HG03108 (cell line): Measurements from ENCODE around the gene RAD51B.
"Not testable (repeated sequence)": the region's sequence is repeated elsewhere in the genome, so short reads cannot be mapped to it uniquely, and the experiment has no call there.

Experiments used
- ATAC-seq: cut with Tn5 transposase; IDR thresholded peaks from one replicate; pipeline ENCODE4 v1.9.1; 2021; ENCODE audit warnings: moderate library complexity; ENCODE audit not compliant: unreplicated experiment

Gene RAD51B

GRCh38 chr14:68653804-68654203 is 834.2 kb downstream of the RAD51B start:
- ATAC-seq: no peak

- no peak for ATAC-seq
Measured at GRCh38 chr14:68654471-68654941, 834.9 kb downstream of the RAD51B start.

DNA sequence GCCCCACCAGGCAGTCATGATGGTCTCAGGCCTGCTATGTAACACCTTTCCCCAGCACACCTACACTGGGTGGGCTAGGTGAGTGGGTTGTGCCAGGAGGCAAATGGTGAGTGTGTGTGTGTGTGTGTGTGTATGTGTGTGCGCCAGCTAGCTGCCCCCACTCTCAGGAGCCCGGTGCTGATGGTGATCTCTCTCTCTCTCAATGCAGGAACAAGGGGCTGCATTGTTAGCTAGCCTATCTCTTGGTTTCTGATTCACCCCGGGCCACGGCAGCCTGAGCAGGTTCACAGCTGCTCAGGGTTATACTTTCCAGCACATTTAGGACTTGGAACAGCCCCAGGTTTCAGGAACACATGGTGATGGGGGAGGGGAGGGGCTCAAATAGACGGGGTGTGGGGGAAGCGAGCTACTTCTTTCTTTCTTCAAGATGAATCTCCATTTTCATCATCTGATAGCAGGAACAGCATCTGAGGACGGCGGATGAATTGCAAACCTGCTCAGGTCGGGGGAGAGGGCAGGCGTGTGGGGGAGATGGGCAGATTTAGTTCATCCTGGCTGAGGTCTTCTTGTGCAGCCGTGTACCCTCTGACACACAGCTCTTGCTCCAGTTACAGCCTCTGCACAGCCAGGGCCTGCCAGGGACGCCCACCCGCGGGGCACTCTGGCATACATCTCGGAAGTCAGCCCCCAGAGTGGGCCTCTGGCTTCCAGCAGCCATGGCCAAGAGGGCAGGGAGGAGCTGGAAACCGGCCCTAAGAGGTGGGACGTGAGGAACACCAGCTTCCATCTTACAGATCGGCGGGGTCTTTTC is 835.6 kb downstream of the RAD51B start:
- ATAC-seq: no peak

DNA sequence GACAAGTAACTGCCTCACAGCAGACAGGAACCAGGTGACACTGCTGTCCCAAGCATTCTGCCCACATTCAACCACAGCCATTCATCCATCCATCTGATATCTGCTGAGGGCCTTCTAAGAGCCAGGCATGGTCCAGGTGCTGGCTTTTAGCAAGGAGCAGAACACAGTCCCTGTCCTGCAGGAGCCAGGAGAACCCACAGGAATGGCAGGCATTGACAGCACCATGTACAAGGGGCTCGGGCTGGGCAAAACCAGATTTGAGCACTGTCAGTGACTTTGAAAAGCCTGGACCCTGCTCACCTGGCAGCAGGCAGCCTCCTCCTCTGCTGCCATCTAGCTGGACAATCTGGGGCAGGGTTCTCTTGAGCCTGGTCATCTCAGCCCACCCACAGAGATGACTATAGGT is 836.3 kb downstream of the RAD51B start:
- no peak for ATAC-seq

DNA sequence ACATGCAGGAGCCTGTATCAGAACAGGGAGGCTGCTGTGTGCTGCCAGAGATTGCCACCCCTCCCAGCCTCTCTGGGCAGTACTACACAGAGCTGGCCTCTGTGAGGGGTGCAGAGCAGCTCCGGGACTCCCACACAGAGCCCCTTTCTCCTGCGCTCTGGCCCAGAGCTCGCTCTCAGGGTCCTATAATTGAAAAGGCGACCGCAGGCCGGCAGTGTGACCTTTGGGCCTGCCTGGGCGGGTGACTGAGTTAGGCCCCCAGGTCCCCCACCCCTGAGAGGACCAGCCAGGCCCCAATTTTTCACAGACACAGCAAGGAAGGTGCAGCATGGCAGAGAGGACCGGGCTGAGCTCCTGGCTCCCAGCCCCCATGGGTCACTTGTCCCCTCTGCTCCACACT is 836.9 kb downstream of the RAD51B start:
- no peak for ATAC-seq

GRCh38 chr14:68657300-68658028 is 837.9 kb downstream of the RAD51B start:
- ATAC-seq: no peak

DNA sequence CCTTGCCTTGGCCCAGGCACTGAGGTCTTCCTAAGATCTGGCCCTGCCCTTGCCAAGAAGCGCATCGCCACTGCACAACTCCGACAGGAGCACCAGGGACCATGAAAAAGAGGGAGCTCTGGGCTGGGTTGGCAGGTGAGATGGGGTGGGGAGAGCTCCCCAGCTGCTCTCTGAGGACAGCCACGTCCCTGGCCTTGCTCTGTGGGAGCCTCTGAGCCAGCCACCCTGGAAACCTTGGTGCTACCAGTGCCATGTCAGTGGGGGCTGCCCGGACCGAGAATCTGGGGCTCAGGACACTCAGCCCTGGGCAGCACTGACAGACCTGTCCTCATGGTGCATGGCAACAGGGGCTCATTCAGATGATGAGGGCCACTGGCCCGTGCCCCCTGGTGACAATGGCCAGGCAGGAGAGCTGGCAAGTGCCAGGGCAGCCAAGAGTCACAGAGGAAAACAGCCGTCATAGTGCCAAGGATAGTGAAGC is 838.5 kb downstream of the RAD51B start:
- no peak for ATAC-seq

DNA sequence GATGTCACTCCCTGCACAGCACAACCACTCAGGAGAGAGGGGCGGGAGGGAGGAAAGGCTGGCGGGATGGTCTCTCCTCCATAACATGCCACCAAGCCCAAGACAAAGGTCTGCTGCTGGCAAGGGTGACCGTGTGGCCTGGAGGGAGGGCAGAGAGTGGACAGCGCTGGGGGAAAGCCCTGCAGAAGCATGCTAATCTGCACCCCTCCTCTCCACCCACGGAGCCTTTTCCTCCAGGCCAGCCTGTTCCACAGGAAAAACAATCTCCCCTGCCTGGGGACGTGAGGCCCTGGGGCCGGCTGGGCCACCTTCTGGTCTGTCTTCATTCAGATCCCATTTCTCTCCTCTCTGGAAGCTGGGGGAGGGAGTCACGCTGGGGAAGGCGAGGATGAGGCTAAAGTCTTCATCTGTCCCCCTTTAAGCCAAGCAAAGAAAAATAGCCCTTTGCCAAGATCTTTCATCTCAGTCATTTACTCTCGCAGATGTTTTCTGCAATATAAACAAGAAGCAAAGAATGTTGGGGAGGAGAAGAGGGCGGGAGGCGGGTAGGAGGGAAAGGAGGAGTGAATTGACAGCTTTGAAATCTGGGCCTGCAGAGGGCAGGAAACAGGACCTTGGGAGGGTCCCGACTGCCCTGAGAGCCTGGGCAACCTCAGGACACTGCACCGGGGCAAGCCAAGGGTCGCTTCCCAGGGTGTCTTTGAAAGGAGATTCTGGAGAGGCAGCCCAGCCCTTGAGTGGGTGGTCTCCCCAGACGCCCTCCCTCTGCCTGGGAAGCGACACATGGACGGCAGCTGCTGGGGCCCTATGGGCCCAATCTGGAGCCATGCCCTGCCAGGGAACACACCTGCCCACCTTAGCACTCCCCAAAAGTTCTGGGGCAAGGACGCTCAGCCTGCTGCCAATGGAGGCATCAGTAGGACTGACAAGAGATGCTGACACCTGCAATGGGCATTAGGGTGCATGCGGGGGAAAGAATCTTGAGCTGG is 839.7 kb downstream of the RAD51B start:
- ATAC-seq: no peak

GRCh38 chr14:68660495-68660894 is 840.9 kb downstream of the RAD51B start:
- ATAC-seq: no peak

GRCh38 chr14:68661226-68662225 is 841.9 kb downstream of the RAD51B start:
- no peak for ATAC-seq

DNA sequence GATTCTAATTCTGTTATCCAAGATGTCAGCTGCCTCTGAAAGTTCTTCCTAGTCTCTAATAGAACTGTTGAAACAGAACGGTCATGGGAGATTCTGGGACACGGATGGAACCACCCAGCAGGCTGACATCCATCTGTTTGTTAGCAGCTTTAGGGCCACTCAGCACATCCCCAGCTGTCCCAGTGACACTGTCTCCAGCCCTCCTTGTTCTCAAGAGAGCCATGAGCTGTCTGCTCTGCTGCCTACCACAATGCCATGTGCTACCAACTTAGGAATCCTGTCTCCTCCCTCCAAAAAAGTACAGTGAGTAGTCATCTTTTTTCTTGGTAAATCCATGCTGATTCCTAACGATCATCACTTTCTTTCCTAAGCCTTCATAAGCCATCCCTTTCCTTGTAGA is 842.8 kb downstream of the RAD51B start:
- no peak for ATAC-seq

GRCh38 chr14:68662826-68663225 is 843.2 kb downstream of the RAD51B start:
- not testable (repeated sequence) for ATAC-seq

DNA sequence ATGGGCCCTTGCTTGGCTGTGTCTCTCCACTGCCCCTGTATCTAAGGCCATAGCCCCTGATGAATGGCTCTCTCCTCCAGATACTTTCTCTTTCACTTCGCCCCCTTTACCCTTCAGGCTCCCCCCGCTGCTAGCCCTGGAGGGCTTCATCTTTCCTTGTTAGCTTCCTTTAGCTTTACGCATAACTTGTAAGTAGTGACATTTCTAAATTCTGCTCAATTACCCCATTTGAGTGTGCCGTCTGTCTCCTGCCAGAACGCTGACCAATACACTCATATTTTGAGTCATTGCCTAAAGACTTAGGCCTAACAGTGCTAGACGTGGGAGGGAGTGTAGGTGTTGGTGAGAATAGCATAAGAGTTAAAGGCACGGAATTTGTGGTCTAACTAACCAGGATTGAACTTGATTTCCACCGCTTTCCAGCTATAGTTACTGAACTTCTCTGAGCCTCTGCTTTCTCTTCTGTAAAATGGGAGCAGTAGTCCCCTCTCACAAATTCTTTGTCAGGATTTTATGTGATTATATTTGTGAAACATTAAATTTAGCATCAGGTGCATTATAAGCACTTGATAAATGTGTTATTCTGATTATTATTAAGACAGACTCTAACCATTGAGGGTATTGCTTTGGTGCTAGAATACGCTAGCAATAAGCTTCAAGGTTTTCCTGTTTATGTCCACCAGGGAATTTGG is 844.0 kb downstream of the RAD51B start:
- peak; percentile 55 for ATAC-seq

GRCh38 chr14:68664225-68664681 is 844.7 kb downstream of the RAD51B start:
- no peak for ATAC-seq

DNA sequence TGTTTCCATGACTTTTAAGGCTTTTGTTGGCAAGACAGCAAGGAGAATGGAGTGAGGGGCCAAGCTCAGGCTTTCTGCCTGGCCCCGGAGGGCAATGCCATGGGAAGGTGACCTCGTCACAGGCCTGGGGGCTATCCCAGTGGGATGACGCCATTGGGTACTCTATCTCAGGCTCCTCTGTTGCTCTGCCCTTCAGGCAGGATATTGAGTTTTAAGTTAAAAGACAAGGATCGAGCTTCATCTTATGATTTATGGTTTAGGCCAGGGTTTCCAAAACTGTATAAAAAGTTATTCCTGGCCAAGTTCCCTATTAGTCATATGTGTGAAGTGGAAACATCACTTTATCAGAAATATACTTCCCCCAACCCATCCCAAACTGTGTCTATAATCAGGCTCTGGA is 845.6 kb downstream of the RAD51B start:
- ATAC-seq: no peak

- no peak for ATAC-seq
Measured at GRCh38 chr14:68665792-68666204, 846.2 kb downstream of the RAD51B start.

DNA sequence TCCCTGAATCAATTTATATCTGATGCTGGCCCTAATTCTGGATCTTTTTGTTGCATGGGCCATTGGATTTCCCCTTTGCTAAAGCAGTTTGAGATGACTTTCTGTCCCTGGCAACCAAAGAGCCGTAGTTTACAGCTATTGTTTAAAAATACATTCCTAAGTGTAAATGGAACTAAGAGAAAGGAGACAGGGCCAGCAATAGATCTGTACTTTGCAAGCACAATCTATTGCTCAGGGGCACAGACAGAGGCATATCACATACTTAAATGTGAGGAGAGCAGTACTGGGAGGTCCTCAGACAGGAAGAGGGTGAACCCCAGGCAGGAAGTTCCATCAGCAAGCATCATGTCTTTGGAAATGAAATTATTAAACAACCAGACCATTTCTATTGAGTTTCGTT is 846.7 kb downstream of the RAD51B start:
- ATAC-seq: no peak

DNA sequence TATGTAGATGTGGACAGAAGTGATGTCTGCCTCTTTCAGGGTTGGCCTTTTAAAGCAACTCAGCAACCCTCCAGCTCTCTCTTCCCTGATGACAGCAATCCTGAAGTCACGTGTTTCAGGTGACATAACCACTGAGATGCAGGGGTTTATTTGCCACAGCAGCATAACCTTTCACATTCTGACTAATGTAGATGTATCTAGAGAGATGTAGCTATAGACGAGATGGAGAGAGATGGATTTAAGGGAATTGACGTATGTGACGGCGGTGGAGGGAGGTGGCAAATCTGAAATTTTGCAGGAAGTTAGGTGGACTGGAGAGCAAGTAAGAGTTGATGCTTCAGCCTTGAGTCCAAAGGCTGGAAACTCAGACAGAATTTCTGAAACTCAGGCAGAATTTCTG is 847.3 kb downstream of the RAD51B start:
- ATAC-seq: no peak

- ATAC-seq: no peak
Measured at GRCh38 chr14:68667313-68667791, 847.8 kb downstream of the RAD51B start.
